Body of pancreas (tissue), 4 donors: Measurements from ENCODE around the gene LCOR.

ENCODE experiments used
- CTCF ChIP-seq, 7 experiments: fragments of 450-650 bp in 4 of 7; fragments of 200-600 bp in 3 of 7; sonication (generic) in 3 of 7; IDR thresholded peaks; one replicate each; pipeline ENCODE4 v1.5.1; 2016 to 2019; ENCODE audit warnings: antibody characterized with exemption in 7 of 7
- POLR2A ChIP-seq, 3 donors: fragments of 450-650 bp; IDR thresholded peaks; one replicate each; pipeline ENCODE4 v1.6.1; 2016; ENCODE audit warnings: antibody characterized with exemption in 3 of 3, mild to moderate bottlenecking in 2 of 3

- TF ChIP-seq CTCF (IDR thresholded peaks at IDR 0.05) = no peak
- no peak for TF ChIP-seq POLR2A (IDR thresholded peaks at IDR 0.05)
Observed at GRCh38 chr10:97003151-97003803, 171.2 kb downstream of the LCOR start.
